HG03558 (cell line): Measurements from ENCODE around the gene GDPD3.

Experiments used
- ATAC-seq: cut with Tn5 transposase; IDR thresholded peaks from one replicate; pipeline ENCODE4 v1.9.1; 2021; ENCODE audit warnings: moderate number of reproducible peaks; ENCODE audit not compliant: unreplicated experiment; ENCODE audit errors: extremely low read depth

Gene GDPD3, protein sequence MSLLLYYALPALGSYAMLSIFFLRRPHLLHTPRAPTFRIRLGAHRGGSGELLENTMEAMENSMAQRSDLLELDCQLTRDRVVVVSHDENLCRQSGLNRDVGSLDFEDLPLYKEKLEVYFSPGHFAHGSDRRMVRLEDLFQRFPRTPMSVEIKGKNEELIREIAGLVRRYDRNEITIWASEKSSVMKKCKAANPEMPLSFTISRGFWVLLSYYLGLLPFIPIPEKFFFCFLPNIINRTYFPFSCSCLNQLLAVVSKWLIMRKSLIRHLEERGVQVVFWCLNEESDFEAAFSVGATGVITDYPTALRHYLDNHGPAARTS

DNA sequence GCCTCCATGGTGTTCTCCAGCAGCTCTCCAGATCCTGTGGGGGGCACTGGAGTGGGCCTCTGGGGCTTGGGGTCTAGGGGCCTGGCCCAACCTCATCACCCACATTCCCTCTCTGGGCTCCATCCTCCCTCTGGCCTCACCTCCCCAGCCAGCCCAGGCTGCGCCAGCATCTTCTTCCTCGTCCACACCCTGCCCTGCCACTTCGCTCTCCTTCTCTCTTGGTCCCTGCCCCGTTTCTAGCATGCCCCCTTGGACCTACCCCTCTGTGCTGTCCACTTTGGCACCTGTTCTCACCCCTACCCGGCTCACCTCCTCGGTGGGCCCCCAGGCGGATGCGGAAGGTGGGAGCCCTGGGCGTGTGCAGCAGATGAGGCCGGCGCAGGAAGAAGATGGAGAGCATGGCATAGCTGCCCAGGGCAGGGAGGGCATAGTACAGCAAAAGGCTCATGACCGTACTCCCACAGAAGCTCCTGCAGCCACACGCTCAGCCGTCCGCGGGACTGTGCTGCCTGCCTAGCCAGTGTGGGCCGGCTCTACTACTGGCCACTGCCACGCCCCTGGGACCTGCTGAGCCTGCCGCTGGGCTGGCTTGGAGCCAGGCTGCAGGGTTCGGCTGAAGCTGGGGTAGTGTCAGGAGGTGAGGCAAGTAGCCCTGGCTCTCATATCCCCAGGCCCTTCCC is at the start of gene GDPD3:
Gene GDPD3 (minus strand): TSS at position 507 of the 680 bp plus-strand sequence. CDS start 59 bp downstream, at position 448.
- ATAC-seq, result no peak

DNA sequence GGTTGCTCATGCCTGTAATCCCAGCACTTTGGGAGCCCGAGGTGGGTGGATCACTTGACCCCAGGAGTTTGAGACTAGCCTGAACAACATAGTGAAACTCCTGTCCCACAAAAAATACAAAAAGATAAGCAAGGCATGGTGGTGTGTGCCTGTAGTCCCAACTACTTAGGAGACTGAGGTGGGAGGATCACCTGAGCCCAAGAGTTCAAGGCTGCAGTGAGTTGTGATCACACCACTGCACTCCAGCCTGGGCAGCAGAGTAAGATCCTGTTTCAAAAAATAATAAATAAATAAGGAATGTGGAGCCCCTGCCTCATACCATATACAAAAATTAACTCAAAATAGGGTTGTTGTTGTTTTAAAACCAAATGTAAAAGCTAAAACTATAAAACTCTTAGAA is 43.9 kb upstream of the GDPD3 start:
- no peak for ATAC-seq

DNA sequence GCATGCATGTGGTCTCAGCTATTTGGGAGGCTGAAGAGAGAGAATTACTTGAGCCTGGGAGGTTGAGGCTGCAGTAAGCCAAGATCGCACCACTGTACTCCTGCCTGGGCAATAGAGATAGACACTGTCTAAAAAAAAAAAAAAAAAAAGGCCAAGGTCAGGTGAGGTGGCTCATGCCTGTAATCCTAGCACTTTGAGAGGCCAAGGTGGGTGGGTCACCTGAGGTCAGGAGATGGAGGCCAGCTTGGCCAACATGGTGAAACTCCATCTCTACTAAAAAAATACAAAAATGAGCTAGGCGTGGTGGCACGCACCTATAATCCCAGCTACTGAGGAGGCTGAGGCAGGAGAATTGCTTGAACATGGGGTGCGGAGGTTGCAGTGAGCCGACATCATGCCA is 41.9 kb upstream of the GDPD3 start:
- no peak for ATAC-seq

DNA sequence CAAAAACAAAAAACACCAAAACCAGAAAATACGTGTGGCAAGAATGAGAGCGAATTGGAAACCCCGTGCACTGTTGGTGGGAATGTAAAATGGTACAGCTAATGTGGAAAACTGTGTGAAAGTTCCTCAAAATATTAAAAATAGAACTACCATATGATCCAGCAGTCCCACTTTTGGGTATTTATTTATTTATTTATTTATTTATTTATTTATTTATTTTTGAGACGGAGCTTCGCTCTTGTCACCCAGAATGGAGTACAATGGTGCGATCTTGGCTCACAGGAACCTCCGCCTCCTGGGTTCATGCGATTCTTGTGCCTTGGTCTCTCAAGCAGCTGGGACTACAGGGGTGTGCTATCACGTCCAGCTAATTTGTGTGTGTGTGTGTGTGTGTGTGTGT is 39.2 kb upstream of the GDPD3 start:
- ATAC-seq, result no peak

DNA sequence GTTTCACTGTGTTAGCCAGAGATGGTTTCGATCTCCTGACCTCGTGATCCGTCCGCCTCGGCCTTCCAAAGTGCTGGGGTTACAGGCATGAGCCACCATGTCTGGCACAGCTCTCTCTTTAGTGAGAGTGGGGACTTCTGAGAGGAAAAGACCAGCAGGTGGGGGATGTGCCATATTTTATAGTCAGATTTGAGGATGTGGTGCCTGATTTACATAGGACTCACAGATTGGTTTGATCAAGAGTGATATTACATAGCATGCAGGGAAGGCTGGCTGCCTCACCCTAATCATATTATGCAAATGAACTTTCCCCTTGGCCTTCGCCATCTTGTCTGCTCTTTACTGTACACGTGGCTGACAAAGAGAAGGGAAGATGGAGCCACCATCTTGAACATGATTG is 37.8 kb upstream of the GDPD3 start:
- no peak for ATAC-seq

DNA sequence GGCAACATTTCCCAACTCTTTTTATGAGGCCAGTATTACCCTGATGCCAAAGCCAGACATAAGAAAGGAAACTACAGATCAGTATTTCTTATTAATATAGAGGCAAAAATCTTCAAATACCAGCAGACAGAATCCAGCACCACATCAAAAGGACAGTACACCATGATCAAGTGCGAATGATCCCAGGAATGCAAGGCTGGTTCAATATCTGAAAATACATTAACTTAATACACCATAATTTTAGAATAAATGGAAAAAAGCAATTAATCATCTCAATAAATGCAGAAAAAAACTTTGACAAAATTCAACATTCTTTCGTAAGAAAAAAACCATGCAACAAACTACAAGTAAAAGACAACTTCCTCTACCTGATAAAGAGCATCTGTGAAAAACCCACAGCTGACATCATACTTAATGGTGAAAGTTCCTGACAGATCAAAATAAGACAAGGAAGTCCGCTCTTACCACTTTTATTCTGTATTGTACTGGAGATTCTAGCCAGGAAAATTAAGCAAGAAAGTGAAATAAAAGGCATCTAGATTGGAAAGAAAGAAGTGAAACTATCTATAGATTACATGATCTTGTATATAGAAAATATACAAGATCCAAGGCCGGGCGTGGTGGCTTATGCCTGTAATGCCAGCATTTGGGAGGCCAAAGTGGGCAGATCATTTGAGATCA is 36.1 kb upstream of the GDPD3 start:
- no peak for ATAC-seq

DNA sequence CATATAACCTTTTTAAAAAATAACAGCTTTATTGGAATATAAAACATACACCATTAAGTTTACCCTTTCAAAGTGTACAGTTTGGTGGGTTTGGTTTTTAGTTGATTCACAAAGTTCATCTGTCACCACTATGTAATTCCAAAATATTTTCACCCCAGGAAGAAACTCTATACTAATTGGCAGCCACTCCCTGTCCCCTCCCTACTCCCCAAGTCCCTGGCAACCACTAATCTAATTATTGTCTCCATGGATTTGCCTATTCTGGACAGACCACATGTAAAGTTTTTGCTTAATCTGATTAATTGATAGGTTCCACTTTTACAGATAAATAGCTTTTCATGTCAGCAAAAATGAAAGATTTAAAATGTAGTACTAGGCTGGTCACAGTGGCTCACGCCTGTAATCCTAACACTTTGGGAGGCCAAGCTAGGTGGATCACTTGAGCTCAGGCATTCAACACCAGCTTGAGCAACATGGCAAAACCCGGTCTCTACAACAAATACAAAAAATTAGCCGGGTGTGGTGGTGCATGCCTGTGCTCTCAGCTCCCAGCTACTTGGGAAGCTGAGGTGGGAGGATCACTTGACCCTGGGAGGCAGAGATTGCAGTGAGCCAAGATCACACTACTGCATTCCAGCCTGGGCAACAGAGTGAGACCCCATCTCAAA is 34.6 kb upstream of the GDPD3 start:
- ATAC-seq, result no peak

DNA sequence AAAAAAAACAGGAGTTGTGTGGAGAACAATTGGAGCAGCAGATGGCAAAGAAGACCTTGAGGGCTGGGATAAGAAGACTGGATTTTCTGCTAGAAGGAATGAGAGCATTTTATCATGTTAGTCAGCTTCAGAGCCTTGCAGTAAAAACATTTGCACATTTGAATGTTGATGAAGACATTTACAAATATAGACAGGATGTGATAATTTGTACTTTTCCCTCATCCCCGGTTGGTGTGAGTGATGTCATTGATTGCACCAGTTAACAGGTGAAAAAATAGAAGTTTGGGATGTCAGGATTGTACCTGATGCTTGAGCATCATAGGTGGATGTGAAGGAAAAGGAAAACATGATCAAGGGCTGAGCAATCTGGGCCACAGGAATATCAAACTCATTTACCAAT is 32.3 kb upstream of the GDPD3 start:
- no peak for ATAC-seq

DNA sequence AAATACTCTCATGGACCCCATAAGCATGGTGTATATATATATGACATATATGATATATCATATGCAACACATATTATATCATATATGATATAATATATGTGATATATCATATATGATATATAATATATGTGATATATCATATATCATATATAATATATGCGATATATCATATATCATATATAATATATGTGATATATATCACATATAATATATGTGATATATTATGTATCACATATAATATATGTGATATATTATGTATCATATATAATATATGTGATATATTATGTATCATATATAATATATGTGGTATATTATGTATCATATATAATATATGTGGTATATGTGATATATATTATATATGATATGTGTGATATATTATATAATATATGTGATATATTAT is 31.6 kb upstream of the GDPD3 start:
- ATAC-seq, result no peak

DNA sequence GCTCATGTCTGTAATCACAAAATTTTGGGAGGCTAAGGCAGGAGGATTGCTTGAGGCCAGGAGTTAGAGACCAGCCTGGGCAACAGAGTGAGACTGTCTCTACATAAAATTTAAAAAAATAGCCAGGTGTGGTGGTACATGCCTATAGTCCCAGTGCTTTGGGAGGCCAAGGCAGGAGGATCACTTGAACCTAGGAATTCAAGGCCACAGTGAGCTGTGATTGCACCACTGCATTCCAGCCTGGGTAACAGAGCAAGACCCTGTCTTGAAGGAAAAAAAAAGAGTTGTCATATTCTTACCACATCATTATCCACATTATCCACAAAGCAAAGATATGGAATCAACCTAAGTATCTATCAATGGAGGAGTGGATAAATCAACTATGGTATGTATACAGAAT is 30.7 kb upstream of the GDPD3 start:
- no peak for ATAC-seq

DNA sequence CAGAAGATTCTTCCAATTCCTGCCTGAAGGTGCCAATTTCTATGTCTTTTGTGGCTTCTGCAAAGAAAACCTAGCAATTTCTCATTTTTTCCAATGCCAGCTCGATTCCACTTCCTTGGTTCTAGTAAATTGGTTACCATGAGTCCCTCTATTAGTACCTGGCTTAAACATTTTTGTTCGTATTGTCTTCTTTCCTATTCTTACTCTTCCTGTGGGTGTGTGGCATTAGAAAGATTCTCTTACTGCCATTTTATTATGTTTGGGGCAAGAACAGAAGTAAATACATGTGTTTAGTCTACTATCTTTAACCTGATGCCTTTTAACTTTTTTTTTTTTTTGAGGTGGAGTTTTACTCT is 30.0 kb upstream of the GDPD3 start:
- no peak for ATAC-seq

DNA sequence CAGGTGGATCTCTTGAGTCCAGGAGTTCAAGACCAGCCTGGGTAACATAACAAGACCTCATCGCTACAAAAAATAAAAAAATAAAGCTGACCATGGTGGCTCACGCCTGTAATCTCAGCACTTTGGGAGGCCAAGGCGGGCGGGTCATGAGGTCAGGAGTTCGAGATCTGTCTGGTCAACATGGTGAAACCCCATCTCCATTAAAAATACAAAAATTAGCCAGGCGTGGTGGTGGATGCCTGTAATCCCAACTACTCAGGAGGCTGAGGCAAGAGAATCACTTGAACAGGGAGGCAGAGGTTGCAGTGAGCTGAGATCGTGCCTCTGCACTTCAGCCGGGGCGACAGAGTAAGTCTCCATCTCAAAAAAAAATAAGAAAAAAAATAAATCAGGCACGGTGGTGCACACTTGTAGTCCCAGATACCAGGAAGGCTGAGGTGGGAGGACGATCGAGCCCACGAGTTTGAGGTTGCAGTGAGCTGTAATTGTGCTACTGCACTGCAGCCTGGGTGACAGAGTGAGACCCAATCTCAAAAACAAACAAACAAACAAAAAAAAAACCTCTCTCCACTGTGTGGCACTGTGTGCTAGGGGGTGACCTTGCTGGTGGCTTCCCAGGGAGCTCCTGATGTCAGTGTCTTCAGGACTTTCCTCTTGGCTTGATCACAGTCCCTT is 29.5 kb upstream of the GDPD3 start:
- no peak for ATAC-seq

DNA sequence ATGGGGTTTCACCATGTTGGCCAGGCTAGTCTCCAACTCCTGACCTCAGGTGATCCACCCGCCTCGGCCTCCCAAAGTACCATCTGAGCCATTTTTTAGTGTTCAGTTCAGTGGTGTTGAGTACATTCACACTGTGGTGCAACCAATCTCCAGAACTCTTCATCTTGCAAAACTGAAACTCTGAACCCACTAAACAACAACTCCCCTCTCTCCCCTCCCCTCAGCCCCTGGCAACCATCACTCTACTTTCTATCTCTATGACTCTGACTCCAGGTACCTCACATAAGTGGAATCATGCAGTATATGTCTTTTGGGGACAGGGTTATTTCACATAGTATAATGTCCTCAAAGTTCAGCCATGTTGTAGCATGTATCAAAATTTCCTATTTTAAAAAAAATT is 28.4 kb upstream of the GDPD3 start:
- no peak for ATAC-seq

DNA sequence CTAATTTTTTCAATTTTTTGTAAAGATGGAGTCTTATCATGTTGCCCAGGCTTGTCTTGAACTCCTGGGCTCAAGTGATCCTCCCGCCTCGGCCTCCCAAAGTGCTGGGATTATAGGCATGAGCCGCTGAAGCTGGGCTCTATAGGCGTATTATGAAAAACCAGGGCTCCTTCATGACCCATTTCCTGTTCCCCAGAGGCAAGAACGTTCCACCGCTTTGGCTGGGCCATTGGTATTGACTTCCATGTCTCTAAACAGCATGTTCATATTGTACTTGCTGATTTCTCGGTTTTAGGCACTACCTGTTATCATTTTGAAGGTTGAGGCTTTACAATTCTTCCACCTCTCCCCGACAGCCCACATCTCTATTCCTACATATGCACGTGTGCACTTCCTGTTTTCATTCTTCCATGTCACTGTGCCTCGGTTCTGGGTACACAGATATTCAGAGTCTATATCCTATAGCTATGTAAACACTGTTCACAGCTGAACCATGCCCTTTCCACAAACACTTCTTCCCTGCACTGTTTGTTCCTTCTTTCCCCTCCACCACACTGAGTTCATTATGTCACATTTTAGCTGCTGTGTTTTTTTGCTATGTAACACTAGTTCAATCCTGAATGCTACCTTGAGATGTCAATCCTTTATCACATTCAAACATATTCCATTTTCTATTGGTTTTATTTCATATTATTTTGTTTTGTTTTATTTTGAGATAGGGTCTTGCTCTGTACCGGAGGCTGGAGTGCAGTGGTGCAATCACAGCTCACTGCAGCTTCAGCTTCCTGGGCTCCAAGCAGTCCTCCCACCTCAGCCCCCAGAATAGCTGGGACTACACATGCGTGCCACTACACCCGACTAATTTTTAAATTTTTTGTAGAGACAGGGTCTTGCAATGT is 26.5 kb upstream of the GDPD3 start:
- ATAC-seq, result no peak

DNA sequence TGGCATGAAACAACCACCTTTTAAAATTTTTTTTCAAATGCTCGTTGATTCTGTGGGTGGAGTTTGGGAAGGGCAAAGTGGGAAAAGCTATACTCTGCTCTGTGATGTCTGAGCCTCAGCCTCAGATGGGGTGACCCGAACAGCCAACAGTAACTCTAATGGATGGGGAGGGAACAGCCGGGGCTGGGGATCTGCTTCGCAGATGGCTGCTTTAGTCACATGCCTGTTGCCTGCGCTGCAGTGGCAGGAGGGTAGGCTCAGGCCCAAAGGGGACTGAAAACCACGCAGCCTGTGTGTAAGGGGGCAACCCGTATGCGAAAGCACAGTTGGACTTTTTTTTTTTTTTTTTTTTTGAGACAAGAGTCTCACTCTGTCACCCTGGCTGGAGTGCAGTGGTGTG is 24.6 kb upstream of the GDPD3 start:
- no peak for ATAC-seq

DNA sequence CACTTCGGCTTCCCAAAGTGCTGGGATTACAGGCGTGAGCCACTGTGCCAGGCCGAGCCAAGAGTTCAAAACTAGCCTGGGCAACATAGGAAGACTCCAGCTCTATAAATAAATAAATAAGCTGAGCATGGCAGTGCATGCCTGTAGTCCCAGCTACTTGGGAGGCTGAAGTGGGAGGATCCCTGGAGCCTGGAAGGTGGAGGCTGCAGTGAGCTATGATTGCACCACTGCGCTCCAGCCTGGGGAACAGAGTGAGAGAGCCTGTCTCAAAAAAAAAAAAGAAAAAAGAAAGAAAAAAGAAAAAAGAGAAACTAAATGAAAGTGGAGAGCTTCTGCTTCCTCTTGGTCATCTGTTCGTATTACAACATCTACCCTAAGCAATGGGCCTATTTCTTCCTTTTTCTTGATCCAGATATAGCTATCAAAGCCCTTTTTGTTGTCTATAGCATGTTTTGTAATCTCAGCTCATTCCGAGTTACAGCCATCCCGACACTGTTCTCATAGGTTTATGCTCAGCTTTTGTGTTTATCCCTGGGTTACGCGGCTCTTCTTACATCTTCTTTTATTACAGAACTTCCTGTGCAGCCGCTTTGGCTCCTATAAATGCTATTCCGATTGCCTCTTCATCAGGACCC is 23.8 kb upstream of the GDPD3 start:
- no peak for ATAC-seq

DNA sequence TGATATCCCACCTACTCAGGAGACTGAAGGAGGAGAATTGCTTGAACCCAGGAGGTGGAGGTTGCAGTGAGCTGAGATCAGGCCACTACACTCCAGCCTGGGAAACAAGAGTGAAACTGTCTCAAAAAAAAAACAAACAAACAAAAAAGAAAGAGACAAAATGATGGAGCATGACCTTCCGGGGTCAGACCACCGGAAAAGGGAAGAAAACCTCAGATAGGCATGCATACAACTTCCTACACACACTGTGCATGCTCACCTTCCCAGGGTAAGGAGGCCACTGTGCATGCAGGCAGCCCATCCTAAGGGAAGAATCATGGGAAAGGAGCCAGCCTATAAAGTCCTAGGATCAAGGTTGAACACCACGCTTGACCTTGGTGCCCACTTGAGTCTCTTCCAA is 19.3 kb upstream of the GDPD3 start:
- no peak for ATAC-seq

DNA sequence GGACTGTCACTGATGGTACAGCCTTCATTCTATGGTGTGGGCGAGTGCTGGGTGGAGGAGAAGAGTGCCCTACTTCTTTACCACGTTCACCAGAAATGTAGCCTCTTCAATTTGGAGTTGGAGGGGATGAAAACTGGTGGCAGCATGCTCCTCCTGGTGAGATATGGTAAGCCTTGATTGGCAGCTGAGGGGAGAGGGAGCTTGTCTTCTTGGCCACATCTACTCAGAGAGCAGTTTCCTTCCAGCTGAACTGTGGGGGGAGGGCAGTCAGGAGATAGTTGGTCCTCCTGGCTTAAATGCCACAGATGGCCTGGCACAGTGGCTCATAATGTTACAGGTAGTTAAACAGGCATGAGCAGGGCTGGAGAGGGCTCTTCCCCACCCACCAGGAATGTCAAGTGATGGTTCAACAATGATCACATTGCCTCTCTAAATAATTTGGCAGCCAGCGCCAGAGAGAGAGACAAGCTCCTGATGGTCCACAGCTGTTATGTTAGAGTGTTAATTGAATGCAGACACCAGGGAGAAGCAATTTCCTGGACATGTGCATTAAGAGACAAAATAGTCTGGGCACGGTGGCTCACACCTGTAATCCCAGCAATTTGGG is 18.6 kb upstream of the GDPD3 start:
- ATAC-seq, result no peak

DNA sequence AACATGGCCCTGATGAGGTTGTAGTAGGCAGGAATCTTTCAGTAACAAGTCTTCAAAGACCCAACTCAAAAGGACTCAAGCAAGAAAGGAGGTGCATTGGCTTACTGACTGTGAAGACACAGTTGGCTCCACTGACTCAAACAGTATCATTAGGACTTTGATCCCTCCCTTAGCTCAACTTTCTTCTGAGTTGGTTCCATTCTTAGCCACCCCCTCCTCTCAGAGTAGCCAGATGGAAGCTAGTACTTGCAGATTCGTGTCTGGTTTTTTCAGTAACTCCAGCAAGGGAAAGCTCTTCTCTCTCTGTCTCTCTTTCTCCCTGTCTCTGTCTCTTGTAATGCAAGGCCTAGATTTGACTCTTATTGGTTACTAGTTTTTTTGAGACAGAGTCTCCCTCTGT is 14.7 kb upstream of the GDPD3 start:
- ATAC-seq, result no peak
